T-helper 22 cell (primary cell): ENCODE results near the gene THBS2.

Source experiments
- DNase-seq: peaks from one replicate; pipeline ENCODE4 v3.0.0-alpha.2; 2020; ENCODE audit warnings: low read depth

The THBS2 gene

GRCh38 chr6:169249057-169249456 lies 4.6 kb downstream of the THBS2 start:
- no peak for DNase-seq

- no peak for DNase-seq
These were observed 5.1 kb downstream of the THBS2 start for GRCh38 chr6:169248521-169248971.

GRCh38 chr6:169247991-169248390 lies 5.7 kb downstream of the THBS2 start:
- DNase-seq: no peak

GRCh38 chr6:169247419-169247818 lies 6.2 kb downstream of the THBS2 start:
- DNase-seq: no peak

- no peak for DNase-seq
These were observed 7.2 kb downstream of the THBS2 start for GRCh38 chr6:169246445-169246844.

- no peak for DNase-seq
These were observed 8.8 kb downstream of the THBS2 start for GRCh38 chr6:169244684-169245383.

- DNase-seq: no peak
These were observed 10.0 kb downstream of the THBS2 start for GRCh38 chr6:169243661-169244060.

- DNase-seq: no peak
These were observed 10.5 kb downstream of the THBS2 start for GRCh38 chr6:169243186-169243585.

GRCh38 chr6:169241688-169242350 lies 11.8 kb downstream of the THBS2 start:
- DNase-seq: no peak

GRCh38 chr6:169240591-169241390 lies 12.9 kb downstream of the THBS2 start:
- no peak for DNase-seq

GRCh38 chr6:169240125-169240524 lies 13.5 kb downstream of the THBS2 start:
- no peak for DNase-seq

GRCh38 chr6:169239181-169239580 lies 14.5 kb downstream of the THBS2 start:
- no peak for DNase-seq

- no peak for DNase-seq
These were observed 14.9 kb downstream of the THBS2 start for GRCh38 chr6:169238766-169239165.

- DNase-seq: no peak
These were observed 16.0 kb downstream of the THBS2 start for GRCh38 chr6:169237496-169238134.

- no peak for DNase-seq
These were observed 16.7 kb downstream of the THBS2 start for GRCh38 chr6:169236988-169237387.

- no peak for DNase-seq
These were observed 17.1 kb downstream of the THBS2 start for GRCh38 chr6:169236545-169236944.

GRCh38 chr6:169235286-169235685 lies 18.4 kb downstream of the THBS2 start:
- no peak for DNase-seq

GRCh38 chr6:169234634-169235033 lies 19.0 kb downstream of the THBS2 start:
- DNase-seq: no peak

GRCh38 chr6:169233832-169234231 lies 19.8 kb downstream of the THBS2 start:
- no peak for DNase-seq

- DNase-seq: no peak
These were observed 20.5 kb downstream of the THBS2 start for GRCh38 chr6:169233181-169233580.

GRCh38 chr6:169232507-169232931 lies 21.1 kb downstream of the THBS2 start:
- no peak for DNase-seq

- no peak for DNase-seq
These were observed 21.7 kb downstream of the THBS2 start for GRCh38 chr6:169231790-169232506.
